HepG2 (cell line): Measurements from ENCODE around the gene TRMU. TPM values are rescaled to one million over a fixed set of nuclear protein-coding genes. Genes with fewer than 3 reads are reported as not detected.

ENCODE experiments used
- AFF4 ChIP-seq: sonication (generic); formaldehyde crosslinking; IDR thresholded peaks from 2 replicates; pipeline ENCODE4 v1.4.0; 2020; ENCODE audit warnings: missing genetic modification reagents
- HNRNPUL1 ChIP-seq: fragments of 200-400 bp; formaldehyde crosslinking; IDR thresholded peaks from 2 replicates; pipeline ENCODE4 v1.6.1; 2017; ENCODE audit warnings: low read depth, mild to moderate bottlenecking, low read length, moderate library complexity
- JUNB ChIP-seq: sonication (generic); formaldehyde crosslinking; IDR thresholded peaks from 2 replicates; pipeline ENCODE4 v1.8.0; 2022; ENCODE audit warnings: missing genetic modification reagents, mild to moderate bottlenecking, borderline replicate concordance
- NCOA5 ChIP-seq: sonication (generic); formaldehyde crosslinking; IDR thresholded peaks from 2 replicates; pipeline ENCODE4 v1.4.0; 2020; ENCODE audit warnings: missing genetic modification reagents
- NPAS2 ChIP-seq: sonication (generic); formaldehyde crosslinking; IDR thresholded peaks from 2 replicates; pipeline ENCODE4 v1.8.0; 2022; ENCODE audit warnings: mild to moderate bottlenecking, missing genetic modification reagents, borderline replicate concordance
- PLSCR1 ChIP-seq: sonication (generic); formaldehyde crosslinking; IDR thresholded peaks from 2 replicates; pipeline ENCODE4 v1.5.0; 2020; ENCODE audit warnings: missing genetic modification reagents, mild to moderate bottlenecking, borderline replicate concordance
- RBAK ChIP-seq: sonication (generic); formaldehyde crosslinking; IDR thresholded peaks from 2 replicates; pipeline ENCODE4 v1.5.1; 2020; ENCODE audit warnings: mild to moderate bottlenecking, missing genetic modification reagents
- SMAD1 ChIP-seq: sonication (generic); formaldehyde crosslinking; IDR thresholded peaks from 2 replicates; pipeline ENCODE4 v1.4.0; 2020; ENCODE audit warnings: missing genetic modification reagents, low read depth, mild to moderate bottlenecking, borderline replicate concordance
- SNAPC4 ChIP-seq: sonication (generic); formaldehyde crosslinking; IDR thresholded peaks from 2 replicates; pipeline ENCODE4 v1.4.0; 2020; ENCODE audit warnings: mild to moderate bottlenecking, missing genetic modification reagents
- ZNF232 ChIP-seq: sonication (generic); formaldehyde crosslinking; IDR thresholded peaks from 2 replicates; pipeline ENCODE4 v1.4.0; 2020; ENCODE audit warnings: missing genetic modification reagents, borderline replicate concordance
- ZNF253 ChIP-seq: sonication (generic); formaldehyde crosslinking; IDR thresholded peaks from 2 replicates; pipeline ENCODE4 v1.8.0; 2022; ENCODE audit warnings: mild to moderate bottlenecking, missing genetic modification reagents, borderline replicate concordance
- ZNF264 ChIP-seq: sonication (generic); formaldehyde crosslinking; IDR thresholded peaks from 2 replicates; pipeline ENCODE4 v1.4.0; 2020; ENCODE audit warnings: missing genetic modification reagents
- ZNF44 ChIP-seq: sonication (generic); formaldehyde crosslinking; IDR thresholded peaks from 2 replicates; pipeline ENCODE4 v1.5.1; 2020; ENCODE audit warnings: mild to moderate bottlenecking, missing genetic modification reagents
- ZNF446 ChIP-seq: sonication (generic); formaldehyde crosslinking; IDR thresholded peaks from 2 replicates; pipeline ENCODE4 v1.5.0; 2020; ENCODE audit warnings: mild to moderate bottlenecking, missing genetic modification reagents
- ZSCAN22 ChIP-seq: sonication (generic); formaldehyde crosslinking; IDR thresholded peaks from 2 replicates; pipeline ENCODE4 v1.4.0; 2020; ENCODE audit warnings: mild to moderate bottlenecking, missing genetic modification reagents
- ZUFSP ChIP-seq: sonication (generic); formaldehyde crosslinking; IDR thresholded peaks from 2 replicates; pipeline ENCODE4 v1.9.0; 2021; ENCODE audit warnings: missing genetic modification reagents, mild to moderate bottlenecking, borderline replicate concordance
- polyA plus RNA-seq, 8 experiments: library from polyadenylated mRNA; depleted of rRNA in 3 of 8; stranded (reverse) in 7 of 8; unstranded in 1 of 8; fragments of >200 nt; fragmentation: Illumina TruSeq in 4 of 8; extraction: Trizol in 4 of 8; gene quantifications; 2 replicates each; pipeline versions ENCODE4 v1.2.1 to v1.2.3, GENCODE V29; 2011 to 2016; ENCODE audit warnings: low read depth in 4 of 8, missing spikeins in 1 of 8, mixed read lengths in 1 of 8; ENCODE audit not compliant: insufficient read depth in 1 of 8
- total RNA-seq, 5 experiments: library from RNA; depleted of rRNA; stranded (reverse); fragments of >200 nt; fragmentation: Illumina TruSeq; extraction: Trizol; gene quantifications; 2 replicates each; pipeline ENCODE4 v1.2.3, GENCODE V29; 2016; ENCODE audit warnings: low read depth in 1 of 5

The TRMU gene
- total and polyA plus RNA-seq, 2 of the 13 experiments (the other 11 are each of a cell fraction or from before 2014, with no cell fraction given) = 31.0 to 50.2 TPM

- TF ChIP-seq NPAS2 (CRISPR knock-in tag) (no peak), SNAPC4 (CRISPR knock-in tag) (no peak), ZNF232 (CRISPR knock-in tag) (no peak; the same call in 1 of the 2 replicates), ZNF264 (CRISPR knock-in tag) (0 out of 2 replicates have a peak, but pooled peaks have one; percentile 65), SMAD1 (CRISPR knock-in tag) (peak; percentile 95; the same call in 1 of the 2 replicates), ZNF44 (CRISPR knock-in tag) (peak; percentile 37; the same call in 1 of the 2 replicates), RBAK (CRISPR knock-in tag) (no peak), ZNF446 (CRISPR knock-in tag) (peak; percentile 97), HNRNPUL1 (peak; percentile 76; the same call in 1 of the 2 replicates), ZUFSP (CRISPR knock-in tag) (no peak), JUNB (CRISPR knock-in tag) (no peak), PLSCR1 (0 out of 2 replicates have a peak, but pooled peaks have one; percentile 30), AFF4 (CRISPR knock-in tag) (no peak), ZSCAN22 (CRISPR knock-in tag) (no peak), NCOA5 (CRISPR knock-in tag) (no peak), ZNF253 (CRISPR knock-in tag) (no peak)
Measured at GRCh38 chr22:46335201-46336118, at the start of gene TRMU (continued).
